Stimulated activated CD8-positive, alpha-beta memory T cell treated with anti-CD3 and anti-CD28 coated beads, Interleukin-7, amount 100 ng/mL, for 1 hour (primary cell): ENCODE results near the gene BRD2.

Experiments used
- DNase-seq, 2 donors: peaks; one replicate each; pipeline ENCODE4 v3.0.0-alpha.2; 2020; ENCODE audit warnings: low read depth in 2 of 2

The BRD2 gene

GRCh38 chr6:32993363-32993973, 25.1 kb downstream of the BRD2 start:
- DNase-seq, result no peak

- no peak for DNase-seq
These were observed 27.1 kb downstream of the BRD2 start for GRCh38 chr6:32995448-32995847.

- DNase-seq, result no peak
These were observed 31.7 kb downstream of the BRD2 start for GRCh38 chr6:33000055-33000454.

GRCh38 chr6:33001685-33002084, 33.3 kb downstream of the BRD2 start:
- no peak for DNase-seq

GRCh38 chr6:33004940-33005339, 36.5 kb downstream of the BRD2 start:
- no peak for DNase-seq

GRCh38 chr6:33007831-33008400, 39.5 kb downstream of the BRD2 start:
- no peak for DNase-seq

GRCh38 chr6:33008944-33009861, 40.8 kb downstream of the BRD2 start, which contains the start of gene HLA-DOA:
TSS of gene HLA-DOA (minus strand) at chr6:33009591.
- peak in 1 of 2 donors; percentile 25 for DNase-seq

GRCh38 chr6:33010356-33010755, 42.0 kb downstream of the BRD2 start:
- DNase-seq, result no peak

- DNase-seq, result no peak
These were observed 45.2 kb downstream of the BRD2 start for GRCh38 chr6:33013608-33014007.

GRCh38 chr6:33014841-33015634, 46.6 kb downstream of the BRD2 start:
- DNase-seq, result peak in 1 of 2 donors; percentile 21

GRCh38 chr6:33015798-33016197, 47.4 kb downstream of the BRD2 start:
- no peak for DNase-seq

GRCh38 chr6:33017018-33017417, 48.6 kb downstream of the BRD2 start:
- DNase-seq, result no peak

- DNase-seq, result no peak
These were observed 49.4 kb downstream of the BRD2 start for GRCh38 chr6:33017694-33018353.

- DNase-seq, result no peak
These were observed 50.0 kb downstream of the BRD2 start for GRCh38 chr6:33018418-33018817.

GRCh38 chr6:33018904-33019303, 50.5 kb downstream of the BRD2 start:
- no peak for DNase-seq

GRCh38 chr6:33019372-33019771, 51.0 kb downstream of the BRD2 start:
- DNase-seq, result no peak

GRCh38 chr6:33021917-33022316, 53.5 kb downstream of the BRD2 start:
- DNase-seq, result no peak

GRCh38 chr6:33023536-33023935, 55.1 kb downstream of the BRD2 start:
- no peak for DNase-seq

GRCh38 chr6:33024521-33024920, 56.1 kb downstream of the BRD2 start:
- no peak for DNase-seq

- no peak for DNase-seq
These were observed 59.9 kb downstream of the BRD2 start for GRCh38 chr6:33028220-33028849.
